ENCODE results near the gene SUPT6H. TPM values are rescaled to one million over a fixed set of nuclear protein-coding genes. Genes with fewer than 3 reads are reported as not detected.

SUPT6H gene
- total and polyA plus RNA-seq, 9 of the 15 experiments (the other 6 are each of a cell fraction or from before 2014, with no cell fraction given): 1.7 to 77.7 (median 49.2) TPM

GRCh38 chr17:28710861-28711722 is 49.1 kb downstream of the SUPT6H start (continued):
- TF ChIP-seq CEBPG (CRISPR knock-in tag; IDR thresholded peaks at IDR 0.05) (no peak; the same call in 1 of the 2 replicates), CEBPG (tag; conservative IDR thresholded peaks at IDR 0.05 in 1 of 2, IDR thresholded peaks at IDR 0.05 in 1 of 2) (no peak), ZNF445 (CRISPR knock-in tag; IDR thresholded peaks at IDR 0.05; ENCODE audit: low read depth) (no peak), ZNF384 (IDR thresholded peaks at IDR 0.05; ENCODE audit: low read depth, low read length) (no peak), MIER1 (IDR thresholded peaks at IDR 0.05; ENCODE audit: low read depth) (no peak), SP2 (IDR thresholded peaks at IDR 0.05; ENCODE audit: extremely low read depth, low read depth, low read length, poor library complexity, severe bottlenecking) (no peak), MTA3 (IDR thresholded peaks at IDR 0.05; ENCODE audit: borderline replicate concordance) (peak; percentile 64), PTBP1 (IDR thresholded peaks at IDR 0.05; ENCODE audit: low read depth, low read length) (no peak), ZNF282 (CRISPR knock-in tag; IDR thresholded peaks at IDR 0.05) (no peak), ZNF77 (CRISPR knock-in tag; IDR thresholded peaks at IDR 0.05) (no peak), SIRT6 (IDR thresholded peaks at IDR 0.05; ENCODE audit: low read depth, low read length) (no peak), POLR2AphosphoS5 (IDR thresholded peaks at IDR 0.05; ENCODE audit: control insufficient read depth, insufficient read depth, low read depth, low read length) (peak; percentile 78), EWSR1 (IDR thresholded peaks at IDR 0.05; ENCODE audit: borderline replicate concordance, low read depth, partially characterized antibody) (no peak), RBM39 (optimal IDR thresholded peaks at IDR 0.05; ENCODE audit: low read depth, low read length) (peak; percentile 75), ZNF24 (IDR thresholded peaks at IDR 0.05) (no peak), SRSF1 (IDR thresholded peaks at IDR 0.05; ENCODE audit: low read depth, low read length) (no peak), TAF15 (IDR thresholded peaks at IDR 0.05; ENCODE audit: low read depth, low read length) (no peak), GATA2 (CRISPR knock-in tag; IDR thresholded peaks at IDR 0.05) (no peak)
- TF ChIP-seq, protein P1, sequence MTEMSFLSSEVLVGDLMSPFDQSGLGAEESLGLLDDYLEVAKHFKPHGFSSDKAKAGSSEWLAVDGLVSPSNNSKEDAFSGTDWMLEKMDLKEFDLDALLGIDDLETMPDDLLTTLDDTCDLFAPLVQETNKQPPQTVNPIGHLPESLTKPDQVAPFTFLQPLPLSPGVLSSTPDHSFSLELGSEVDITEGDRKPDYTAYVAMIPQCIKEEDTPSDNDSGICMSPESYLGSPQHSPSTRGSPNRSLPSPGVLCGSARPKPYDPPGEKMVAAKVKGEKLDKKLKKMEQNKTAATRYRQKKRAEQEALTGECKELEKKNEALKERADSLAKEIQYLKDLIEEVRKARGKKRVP (CRISPR knock-in tag; IDR thresholded peaks at IDR 0.05): 0 out of 2 replicates have a peak, but pooled peaks have one; percentile 35
- TF ChIP-seq, protein P2, sequence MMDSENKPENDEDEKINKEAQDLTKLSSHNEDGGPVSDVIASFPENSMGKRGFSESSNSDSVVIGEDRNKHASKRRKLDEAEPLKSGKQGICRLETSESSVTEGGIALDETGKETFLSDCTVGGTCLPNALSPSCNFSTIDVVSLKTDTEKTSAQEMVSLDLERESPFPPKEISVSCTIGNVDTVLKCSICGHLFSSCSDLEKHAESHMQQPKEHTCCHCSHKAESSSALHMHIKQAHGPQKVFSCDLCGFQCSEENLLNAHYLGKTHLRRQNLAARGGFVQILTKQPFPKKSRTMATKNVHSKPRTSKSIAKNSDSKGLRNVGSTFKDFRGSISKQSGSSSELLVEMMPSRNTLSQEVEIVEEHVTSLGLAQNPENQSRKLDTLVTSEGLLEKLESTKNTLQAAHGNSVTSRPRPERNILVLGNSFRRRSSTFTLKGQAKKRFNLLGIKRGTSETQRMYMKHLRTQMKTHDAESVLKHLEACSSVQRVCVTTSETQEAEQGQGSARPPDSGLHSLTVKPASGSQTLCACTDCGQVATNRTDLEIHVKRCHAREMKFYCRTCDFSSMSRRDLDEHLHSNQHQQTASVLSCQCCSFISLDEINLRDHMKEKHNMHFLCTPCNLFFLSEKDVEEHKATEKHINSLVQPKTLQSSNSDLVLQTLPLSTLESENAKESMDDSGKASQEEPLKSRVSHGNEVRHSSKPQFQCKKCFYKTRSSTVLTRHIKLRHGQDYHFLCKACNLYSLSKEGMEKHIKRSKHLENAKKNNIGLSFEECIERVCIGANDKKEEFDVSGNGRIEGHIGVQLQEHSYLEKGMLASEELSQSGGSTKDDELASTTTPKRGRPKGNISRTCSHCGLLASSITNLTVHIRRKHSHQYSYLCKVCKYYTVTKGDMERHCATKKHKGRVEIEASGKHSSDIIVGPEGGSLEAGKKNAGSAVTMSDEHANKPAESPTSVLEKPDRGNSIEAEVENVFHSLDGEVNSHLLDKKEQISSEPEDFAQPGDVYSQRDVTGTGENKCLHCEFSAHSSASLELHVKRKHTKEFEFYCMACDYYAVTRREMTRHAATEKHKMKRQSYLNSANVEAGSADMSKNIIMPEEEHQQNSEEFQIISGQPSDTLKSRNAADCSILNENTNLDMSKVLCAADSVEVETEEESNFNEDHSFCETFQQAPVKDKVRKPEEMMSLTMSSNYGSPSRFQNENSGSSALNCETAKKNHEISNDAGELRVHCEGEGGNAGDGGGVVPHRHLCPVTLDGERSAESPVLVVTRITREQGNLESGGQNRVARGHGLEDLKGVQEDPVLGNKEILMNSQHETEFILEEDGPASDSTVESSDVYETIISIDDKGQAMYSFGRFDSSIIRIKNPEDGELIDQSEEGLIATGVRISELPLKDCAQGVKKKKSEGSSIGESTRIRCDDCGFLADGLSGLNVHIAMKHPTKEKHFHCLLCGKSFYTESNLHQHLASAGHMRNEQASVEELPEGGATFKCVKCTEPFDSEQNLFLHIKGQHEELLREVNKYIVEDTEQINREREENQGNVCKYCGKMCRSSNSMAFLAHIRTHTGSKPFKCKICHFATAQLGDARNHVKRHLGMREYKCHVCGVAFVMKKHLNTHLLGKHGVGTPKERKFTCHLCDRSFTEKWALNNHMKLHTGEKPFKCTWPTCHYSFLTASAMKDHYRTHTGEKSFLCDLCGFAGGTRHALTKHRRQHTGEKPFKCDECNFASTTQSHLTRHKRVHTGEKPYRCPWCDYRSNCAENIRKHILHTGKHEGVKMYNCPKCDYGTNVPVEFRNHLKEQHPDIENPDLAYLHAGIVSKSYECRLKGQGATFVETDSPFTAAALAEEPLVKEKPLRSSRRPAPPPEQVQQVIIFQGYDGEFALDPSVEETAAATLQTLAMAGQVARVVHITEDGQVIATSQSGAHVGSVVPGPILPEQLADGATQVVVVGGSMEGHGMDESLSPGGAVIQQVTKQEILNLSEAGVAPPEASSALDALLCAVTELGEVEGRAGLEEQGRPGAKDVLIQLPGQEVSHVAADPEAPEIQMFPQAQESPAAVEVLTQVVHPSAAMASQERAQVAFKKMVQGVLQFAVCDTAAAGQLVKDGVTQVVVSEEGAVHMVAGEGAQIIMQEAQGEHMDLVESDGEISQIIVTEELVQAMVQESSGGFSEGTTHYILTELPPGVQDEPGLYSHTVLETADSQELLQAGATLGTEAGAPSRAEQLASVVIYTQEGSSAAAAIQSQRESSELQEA (IDR thresholded peaks at IDR 0.05; ENCODE audit: low read depth): no peak

All from K562 (cell line).